Hepatocyte (in vitro differentiated cells): ENCODE results near the gene GAS2L3.

Source experiments
- CTCF ChIP-seq: fragments of 200-600 bp; sonication (generic); IDR thresholded peaks from 2 replicates; pipeline ENCODE4 v1.5.1; 2016; ENCODE audit warnings: antibody characterized with exemption, mild to moderate bottlenecking; ENCODE audit not compliant: poor library complexity
- EZH2 ChIP-seq: fragments of 200-600 bp; sonication (generic); IDR thresholded peaks from 2 replicates; pipeline ENCODE4 v1.6.1; 2016; ENCODE audit warnings: antibody characterized with exemption, mild to moderate bottlenecking, borderline replicate concordance

GRCh38 chr12:100624571-100624970, 51.1 kb downstream of the GAS2L3 start:
- TF ChIP-seq CTCF: no peak
- no peak for TF ChIP-seq EZH2
